Smooth muscle cell (in vitro differentiated cells): ENCODE data around the gene MRPL36. TPM values are rescaled to one million over a fixed set of nuclear protein-coding genes. Genes with fewer than 3 reads are reported as not detected.

Experiments
- DNase-seq: peaks from one replicate; lab custom pipeline; 2025; ENCODE audit not compliant: unreplicated experiment; lab: John Stamatoyannopoulos, UW
- H2AFZ ChIP-seq: fragments of 200-600 bp; sonication (generic); 2 replicates; pipeline ENCODE4 v1.6.0; 2016; ENCODE audit warnings: antibody characterized with exemption, low read depth, mild to moderate bottlenecking
- H3F3A ChIP-seq: fragments of 200-600 bp; sonication (generic); 2 replicates; pipeline ENCODE4 v1.6.0; 2017; ENCODE audit warnings: antibody characterized with exemption, low read depth
- H3K27ac ChIP-seq: fragments of 200-600 bp; sonication (generic); 2 replicates; pipeline ENCODE4 v1.5.1; 2016; ENCODE audit warnings: low read depth, mild to moderate bottlenecking
- H3K27me3 ChIP-seq: fragments of 200-600 bp; sonication (generic); 2 replicates; pipeline ENCODE4 v1.6.1; 2016; ENCODE audit warnings: low read depth, mild to moderate bottlenecking
- H3K36me3 ChIP-seq: fragments of 200-600 bp; sonication (generic); 2 replicates; pipeline ENCODE4 v1.5.1; 2016; ENCODE audit warnings: low read depth
- H3K4me1 ChIP-seq: fragments of 200-600 bp; sonication (generic); 2 replicates; pipeline ENCODE4 v1.5.1; 2016; ENCODE audit warnings: low read depth
- H3K4me2 ChIP-seq: fragments of 200-600 bp; sonication (generic); 2 replicates; pipeline ENCODE4 v1.6.0; 2016; ENCODE audit warnings: mild to moderate bottlenecking
- H3K4me3 ChIP-seq: fragments of 200-600 bp; sonication (generic); 2 replicates; pipeline ENCODE4 v1.5.1; 2016; ENCODE audit warnings: mild to moderate bottlenecking
- H3K79me2 ChIP-seq: fragments of 200-600 bp; sonication (generic); 2 replicates; pipeline ENCODE4 v1.6.0; 2016; ENCODE audit warnings: low read depth, mild to moderate bottlenecking
- H3K9ac ChIP-seq: fragments of 200-600 bp; sonication (generic); 2 replicates; pipeline ENCODE4 v1.6.0; 2016; ENCODE audit warnings: low read depth
- H3K9me3 ChIP-seq: fragments of 200-600 bp; sonication (generic); replicated peaks from 2 replicates; pipeline ENCODE4 v1.5.1; 2016; ENCODE audit warnings: low read depth
- H4K20me1 ChIP-seq: fragments of 200-600 bp; sonication (generic); 2 replicates; pipeline ENCODE4 v1.6.0; 2016; ENCODE audit warnings: low read depth
- WGBS: methylation state at CpG from one replicate; pipeline ENCODE4 v1.1.7; 2016; ENCODE audit warnings: low lambda C conversion rate; 5-methylcytosine and 5-hydroxymethylcytosine counted together
- polyA plus RNA-seq: library from polyadenylated mRNA; unstranded; fragments of >200 nt; fragmentation: Nextera tagmentation; extraction: Ambion mirVana; gene quantifications from 2 replicates; pipeline ENCODE4 v1.2.1, GENCODE V29; 2016
- total RNA-seq: library from RNA; depleted of rRNA; stranded (reverse); fragments of >200 nt; gene quantifications from 2 replicates; pipeline ENCODE4 v1.2.3, GENCODE V29; 2014
- TF ChIP-seq, protein P1 (sequence below): fragments of 200-600 bp; sonication (generic); IDR thresholded peaks from 2 replicates; pipeline ENCODE4 v1.5.1; 2017; ENCODE audit warnings: borderline replicate concordance, mild to moderate bottlenecking, antibody characterized with exemption; ENCODE audit not compliant: insufficient read depth, poor library complexity, severe bottlenecking

MRPL36 gene
- total and polyA plus RNA-seq, 2 experiments from 2014 or later, result 42.9 to 110 TPM

DNA sequence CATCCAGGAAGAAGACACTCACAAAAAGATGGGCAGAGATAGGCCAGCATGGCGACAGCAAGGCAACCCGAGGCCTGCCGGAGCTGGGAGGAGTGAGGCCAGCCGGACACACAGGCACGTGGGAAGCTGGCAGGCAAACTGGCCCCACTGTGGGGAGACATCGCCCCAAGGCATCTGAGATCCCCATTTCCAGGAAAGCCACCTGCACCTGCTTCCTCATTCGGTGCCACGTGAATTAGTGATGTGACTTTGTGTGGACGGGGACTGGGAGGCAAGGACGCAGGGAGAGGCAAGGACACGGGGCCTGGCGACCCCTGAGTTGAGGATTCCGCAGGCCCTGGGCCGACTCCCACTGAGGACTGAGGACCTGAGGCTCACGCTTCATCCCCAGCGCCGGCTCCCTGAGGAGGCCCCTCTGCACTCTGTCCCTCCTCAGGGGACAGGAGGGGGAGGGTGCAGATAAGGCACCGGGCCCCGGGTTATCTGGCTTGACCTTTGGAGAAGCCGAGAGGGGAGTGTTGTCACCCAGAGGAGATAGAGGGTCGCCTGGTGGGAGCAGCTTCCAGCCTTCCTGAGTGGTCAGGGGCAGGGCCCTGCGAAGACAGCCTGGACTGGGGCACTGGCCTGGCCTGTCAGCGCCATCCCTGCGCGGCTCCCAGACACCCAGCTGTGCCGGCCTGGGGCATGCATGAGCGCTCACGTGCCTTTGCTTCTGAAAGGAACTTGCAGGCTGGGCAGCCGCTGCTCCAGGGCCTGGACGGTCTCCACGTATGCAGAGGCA lies 41.3 kb upstream of the MRPL36 start:
- Histone ChIP-seq H3K36me3 (no peaks in the 10 kb centered on the region), H3K9me3 (no peaks in the 10 kb centered on the region), H2AFZ (no peak overlapping the region), H3K27me3 (no peaks in the 10 kb centered on the region), H3K4me1 (peaks cover 6% of the 10 kb centered on the region), H3K79me2 (no peaks in the 10 kb centered on the region), H3K4me3 (no peak overlapping the region), H3F3A (no peaks in the 10 kb centered on the region), H3K27ac (no peak overlapping the region), H3K9ac (no peak overlapping the region), H3K4me2 (no peak overlapping the region), H4K20me1 (no peaks in the 10 kb centered on the region)
- 64% methylated on average over 31 of the region's 31 CpGs for WGBS
- TF ChIP-seq, protein P1, sequence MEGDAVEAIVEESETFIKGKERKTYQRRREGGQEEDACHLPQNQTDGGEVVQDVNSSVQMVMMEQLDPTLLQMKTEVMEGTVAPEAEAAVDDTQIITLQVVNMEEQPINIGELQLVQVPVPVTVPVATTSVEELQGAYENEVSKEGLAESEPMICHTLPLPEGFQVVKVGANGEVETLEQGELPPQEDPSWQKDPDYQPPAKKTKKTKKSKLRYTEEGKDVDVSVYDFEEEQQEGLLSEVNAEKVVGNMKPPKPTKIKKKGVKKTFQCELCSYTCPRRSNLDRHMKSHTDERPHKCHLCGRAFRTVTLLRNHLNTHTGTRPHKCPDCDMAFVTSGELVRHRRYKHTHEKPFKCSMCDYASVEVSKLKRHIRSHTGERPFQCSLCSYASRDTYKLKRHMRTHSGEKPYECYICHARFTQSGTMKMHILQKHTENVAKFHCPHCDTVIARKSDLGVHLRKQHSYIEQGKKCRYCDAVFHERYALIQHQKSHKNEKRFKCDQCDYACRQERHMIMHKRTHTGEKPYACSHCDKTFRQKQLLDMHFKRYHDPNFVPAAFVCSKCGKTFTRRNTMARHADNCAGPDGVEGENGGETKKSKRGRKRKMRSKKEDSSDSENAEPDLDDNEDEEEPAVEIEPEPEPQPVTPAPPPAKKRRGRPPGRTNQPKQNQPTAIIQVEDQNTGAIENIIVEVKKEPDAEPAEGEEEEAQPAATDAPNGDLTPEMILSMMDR, result no peak
- DNase-seq, result no peak

DNA sequence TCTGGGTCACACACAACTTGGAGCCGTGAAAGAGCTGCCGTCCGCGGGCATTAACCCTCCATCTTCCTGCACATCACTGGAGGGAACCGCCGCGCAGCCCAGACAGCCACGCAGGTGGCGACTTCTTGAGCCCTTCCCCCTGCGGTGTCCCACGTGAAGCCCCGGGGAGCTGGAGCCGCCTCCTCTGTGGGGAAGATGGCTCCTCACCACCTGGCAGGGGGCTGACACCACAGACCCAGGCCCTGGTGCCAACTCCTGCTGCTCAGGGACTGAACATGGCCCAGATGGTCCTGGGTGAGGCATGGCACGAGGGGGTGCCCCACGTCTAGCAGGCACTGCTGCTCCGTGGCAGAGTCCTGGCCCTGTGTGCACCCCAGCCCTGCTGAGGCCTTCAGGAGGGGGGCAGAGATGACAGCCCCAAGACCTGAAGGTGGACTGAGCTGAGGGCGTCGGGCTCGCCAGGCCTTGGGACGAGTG lies 40.5 kb upstream of the MRPL36 start:
- Histone ChIP-seq H3K36me3 (no peaks in the 10 kb centered on the region), H3K4me1 (peaks cover 6% of the 10 kb centered on the region), H4K20me1 (no peaks in the 10 kb centered on the region), H3K9ac (no peak overlapping the region), H3F3A (no peaks in the 10 kb centered on the region), H3K27me3 (no peaks in the 10 kb centered on the region), H3K9me3 (no peaks in the 10 kb centered on the region), H3K27ac (no peak overlapping the region), H3K4me3 (no peak overlapping the region), H3K4me2 (no peak overlapping the region), H2AFZ (no peak overlapping the region), H3K79me2 (no peaks in the 10 kb centered on the region)
- 97% methylated on average over 20 of the region's 20 CpGs for WGBS
- TF ChIP-seq, protein P1, result no peak
- DNase-seq, result no peak

DNA sequence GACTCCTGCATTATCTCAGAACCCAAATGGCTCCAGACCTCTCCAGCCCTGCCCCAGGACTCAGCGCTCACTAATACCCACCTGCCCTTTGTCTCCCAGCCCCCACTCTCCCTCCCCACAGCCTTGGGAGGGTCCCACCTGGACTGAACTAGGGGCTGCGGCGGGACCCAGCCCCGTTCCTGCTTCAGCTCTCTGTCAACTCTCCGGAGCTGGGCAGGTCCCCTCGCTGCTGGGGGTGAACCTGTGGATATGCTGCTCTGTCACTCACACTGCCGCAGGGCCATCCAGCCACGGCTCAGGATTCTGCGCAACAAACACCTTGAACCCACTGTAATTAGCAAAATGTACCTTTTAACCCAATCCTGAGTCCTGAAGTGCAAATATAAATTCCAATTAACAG lies 38.4 kb upstream of the MRPL36 start:
- Histone ChIP-seq H3K4me2 (no peak overlapping the region), H3F3A (no peaks in the 10 kb centered on the region), H3K4me1 (peaks cover 6% of the 10 kb centered on the region), H3K36me3 (no peaks in the 10 kb centered on the region), H3K9ac (no peak overlapping the region), H3K9me3 (no peaks in the 10 kb centered on the region), H3K79me2 (no peaks in the 10 kb centered on the region), H2AFZ (no peak overlapping the region), H3K27ac (no peak overlapping the region), H3K4me3 (no peak overlapping the region), H4K20me1 (no peaks in the 10 kb centered on the region), H3K27me3 (peaks cover 5% of the 10 kb centered on the region)
- TF ChIP-seq, protein P1, result no peak
- 95% methylated on average over 9 of the region's 9 CpGs for WGBS
- no peak for DNase-seq
